PFSK-1 (cell line): ENCODE results near the gene ENTPD2.

Source experiments
- POLR2AphosphoS5 ChIP-seq: IDR thresholded peaks from 2 replicates; pipeline ENCODE4 v1.6.1; 2012; ENCODE audit warnings: low read depth, mild to moderate bottlenecking, control low read depth, low read length, moderate library complexity
- SIN3A ChIP-seq: IDR thresholded peaks from 2 replicates; pipeline ENCODE4 v1.6.1; 2012; ENCODE audit warnings: mild to moderate bottlenecking, low read length, moderate library complexity, borderline replicate concordance; ENCODE audit not compliant: insufficient read depth
- TAF1 ChIP-seq: IDR thresholded peaks from 2 replicates; pipeline ENCODE4 v1.6.1; 2012; ENCODE audit warnings: low read length, control low read depth, borderline replicate concordance; ENCODE audit not compliant: insufficient read depth

GRCh38 chr9:137088121-137088520 is 34.3 kb upstream of the ENTPD2 start:
- TF ChIP-seq TAF1 (no peak), POLR2AphosphoS5 (no peak), SIN3A (no peak)
